ENCODE results near the gene ZNF362. TPM values are rescaled to one million over a fixed set of nuclear protein-coding genes. Genes with fewer than 3 reads are reported as not detected.
A peak's percentile ranks its signal among the peaks of the same experiment; 100 is the strongest.

Gene ZNF362
- total RNA-seq, 1 donor from 2014 or later, result 110 TPM

DNA sequence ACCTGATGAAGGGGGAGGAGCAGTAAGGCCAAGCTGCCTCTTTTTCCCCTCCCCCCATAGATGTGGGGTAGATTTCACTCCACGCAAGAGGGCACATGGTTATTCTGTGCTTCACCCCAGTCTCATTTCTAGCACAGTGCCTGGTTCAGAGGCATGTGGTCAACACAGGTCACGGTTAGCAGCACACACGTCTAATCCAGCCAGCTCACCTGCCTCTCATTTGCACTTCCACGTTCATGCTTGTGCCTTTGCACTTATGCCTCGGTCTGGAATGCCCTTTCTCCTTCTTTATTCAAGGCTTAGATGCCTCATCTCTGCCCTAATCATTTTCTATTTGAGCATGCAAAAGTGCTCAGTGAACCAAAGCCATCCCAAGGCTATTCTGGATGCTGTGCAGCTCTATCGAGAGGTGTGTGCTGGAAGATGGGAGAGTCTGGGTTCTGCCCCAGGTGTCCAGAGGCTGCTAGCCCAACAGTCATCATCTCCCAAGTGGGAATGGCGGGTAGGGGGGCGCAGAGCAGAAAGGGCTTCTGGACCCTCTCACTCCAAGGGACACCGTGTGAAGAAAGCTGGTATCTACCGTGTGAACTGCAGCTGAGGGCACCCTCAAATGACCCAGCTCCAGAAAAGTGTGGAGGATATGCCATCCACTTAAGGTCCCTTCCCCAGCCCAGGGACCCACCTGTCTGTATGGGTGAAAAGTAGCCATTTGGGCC, 66.7 kb downstream of the ZNF362 start:
- TF ChIP-seq, protein P1, sequence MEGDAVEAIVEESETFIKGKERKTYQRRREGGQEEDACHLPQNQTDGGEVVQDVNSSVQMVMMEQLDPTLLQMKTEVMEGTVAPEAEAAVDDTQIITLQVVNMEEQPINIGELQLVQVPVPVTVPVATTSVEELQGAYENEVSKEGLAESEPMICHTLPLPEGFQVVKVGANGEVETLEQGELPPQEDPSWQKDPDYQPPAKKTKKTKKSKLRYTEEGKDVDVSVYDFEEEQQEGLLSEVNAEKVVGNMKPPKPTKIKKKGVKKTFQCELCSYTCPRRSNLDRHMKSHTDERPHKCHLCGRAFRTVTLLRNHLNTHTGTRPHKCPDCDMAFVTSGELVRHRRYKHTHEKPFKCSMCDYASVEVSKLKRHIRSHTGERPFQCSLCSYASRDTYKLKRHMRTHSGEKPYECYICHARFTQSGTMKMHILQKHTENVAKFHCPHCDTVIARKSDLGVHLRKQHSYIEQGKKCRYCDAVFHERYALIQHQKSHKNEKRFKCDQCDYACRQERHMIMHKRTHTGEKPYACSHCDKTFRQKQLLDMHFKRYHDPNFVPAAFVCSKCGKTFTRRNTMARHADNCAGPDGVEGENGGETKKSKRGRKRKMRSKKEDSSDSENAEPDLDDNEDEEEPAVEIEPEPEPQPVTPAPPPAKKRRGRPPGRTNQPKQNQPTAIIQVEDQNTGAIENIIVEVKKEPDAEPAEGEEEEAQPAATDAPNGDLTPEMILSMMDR (IDR thresholded peaks at IDR 0.05), result no peak
- Mint-ChIP-seq H3K4me3 (ENCODE audit: unreplicated experiment) (no peak overlapping the region), H3K27ac (ENCODE audit: unreplicated experiment) (no peak overlapping the region), H3K27me3 (ENCODE audit: unreplicated experiment) (no peaks in the 10 kb centered on the region), H3K36me3 (ENCODE audit: unreplicated experiment) (peaks cover 43% of the 10 kb centered on the region), H3K9me3 (ENCODE audit: unreplicated experiment) (no peaks in the 10 kb centered on the region), H3K4me1 (ENCODE audit: unreplicated experiment) (peaks cover 6% of the 10 kb centered on the region)
- DNase-seq (ENCODE audit: extremely low spot score, unreplicated experiment), result no peak

- H3K4me3 Mint-ChIP-seq (ENCODE audit: unreplicated experiment), result no peak overlapping the region
- H3K27me3 Mint-ChIP-seq (ENCODE audit: unreplicated experiment), result no peaks in the 10 kb centered on the region
- H3K36me3 Mint-ChIP-seq (ENCODE audit: unreplicated experiment), result peaks cover 49% of the 10 kb centered on the region
- no peak overlapping the region for H3K27ac Mint-ChIP-seq (ENCODE audit: unreplicated experiment)
- no peaks in the 10 kb centered on the region for H3K9me3 Mint-ChIP-seq (ENCODE audit: unreplicated experiment)
- H3K4me1 Mint-ChIP-seq (ENCODE audit: unreplicated experiment), result peaks cover 2% of the 10 kb centered on the region
- TF ChIP-seq, protein P1 (IDR thresholded peaks at IDR 0.05), result no peak
- DNase-seq (ENCODE audit: extremely low spot score, unreplicated experiment), result no peak
These were observed 67.6 kb downstream of the ZNF362 start for GRCh38 chr1:33323663-33324477.

DNA sequence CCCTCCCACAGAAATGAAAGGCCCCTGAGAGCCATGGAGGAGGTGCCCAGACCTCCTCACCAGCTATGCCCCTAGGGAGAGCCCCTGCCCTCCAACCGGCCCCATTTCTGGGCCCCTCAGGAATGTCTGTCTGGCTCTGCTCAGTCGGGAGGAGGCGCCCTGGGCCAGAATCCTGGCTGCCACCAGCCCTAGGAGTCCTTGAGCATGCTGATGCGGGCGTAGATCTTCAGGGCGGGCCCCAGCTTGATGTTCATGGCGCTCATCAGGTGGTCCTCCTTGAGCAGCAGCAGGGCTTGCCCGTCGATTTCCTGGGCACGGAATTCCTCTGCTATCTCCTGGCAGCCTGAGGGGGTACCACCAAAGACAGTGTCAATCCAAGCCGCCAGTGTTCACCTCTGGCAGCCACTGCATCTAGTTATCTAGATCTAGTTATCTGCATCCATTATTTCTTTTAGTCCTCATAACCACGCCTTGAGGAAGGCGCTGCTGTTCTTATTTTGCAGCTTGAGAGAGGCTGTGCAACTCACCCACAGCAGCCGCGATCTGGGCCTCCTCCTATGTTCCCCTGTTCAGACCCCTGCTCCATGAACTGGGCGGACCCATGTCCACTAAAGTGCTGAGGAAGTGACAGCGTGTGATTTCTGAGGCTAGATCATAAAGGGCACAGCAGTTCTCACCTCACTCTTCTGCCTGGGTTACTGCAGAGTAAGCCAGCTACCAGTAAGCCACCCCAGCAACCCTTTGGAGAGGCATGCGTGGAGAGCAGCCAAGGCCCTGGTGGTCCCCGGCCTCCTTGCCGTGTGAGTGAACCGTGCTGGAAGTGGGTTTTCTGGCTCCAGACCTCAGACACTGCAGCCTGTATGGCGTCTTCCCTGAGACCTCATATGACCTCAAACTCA, 68.6 kb downstream of the ZNF362 start:
- no peaks in the 10 kb centered on the region for H3K27me3 Mint-ChIP-seq (ENCODE audit: unreplicated experiment)
- TF ChIP-seq, protein P1 (IDR thresholded peaks at IDR 0.05), result no peak
- no peak overlapping the region for H3K27ac Mint-ChIP-seq (ENCODE audit: unreplicated experiment)
- no peaks in the 10 kb centered on the region for H3K9me3 Mint-ChIP-seq (ENCODE audit: unreplicated experiment)
- DNase-seq (ENCODE audit: extremely low spot score, unreplicated experiment), result no peak
- no peak overlapping the region for H3K4me3 Mint-ChIP-seq (ENCODE audit: unreplicated experiment)
- H3K4me1 Mint-ChIP-seq (ENCODE audit: unreplicated experiment), result peaks cover 4% of the 10 kb centered on the region
- peaks cover 58% of the 10 kb centered on the region for H3K36me3 Mint-ChIP-seq (ENCODE audit: unreplicated experiment)

DNA sequence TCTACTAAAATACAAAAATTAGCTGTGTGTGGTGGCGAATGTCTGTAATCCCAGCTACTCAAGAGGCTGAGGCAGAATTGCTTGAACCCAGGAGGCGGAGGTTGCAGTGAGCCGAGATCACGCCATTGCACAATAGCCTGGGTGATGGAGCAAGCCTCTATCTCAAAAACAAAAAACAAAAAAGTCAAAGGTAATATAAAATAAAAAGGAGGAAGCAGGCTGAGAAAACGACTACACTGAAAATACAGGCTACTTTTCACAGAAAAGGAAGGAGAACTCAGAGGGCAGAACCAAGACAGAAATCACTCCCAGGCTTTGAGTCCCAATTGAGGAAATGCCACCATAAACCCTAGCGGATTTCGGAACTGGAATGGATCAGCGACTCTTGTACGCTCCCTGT, 70.5 kb downstream of the ZNF362 start:
- TF ChIP-seq, protein P1 (IDR thresholded peaks at IDR 0.05), result no peak
- H3K9me3 Mint-ChIP-seq (ENCODE audit: unreplicated experiment), result no peaks in the 10 kb centered on the region
- H3K36me3 Mint-ChIP-seq (ENCODE audit: unreplicated experiment), result peaks cover 62% of the 10 kb centered on the region
- no peak for DNase-seq (ENCODE audit: extremely low spot score, unreplicated experiment)
- peak overlapping the region; percentile 40 for H3K27ac Mint-ChIP-seq (ENCODE audit: unreplicated experiment)
- peak overlapping the region; percentile 22 for H3K4me3 Mint-ChIP-seq (ENCODE audit: unreplicated experiment)
- peaks cover 9% of the 10 kb centered on the region for H3K4me1 Mint-ChIP-seq (ENCODE audit: unreplicated experiment)
- no peaks in the 10 kb centered on the region for H3K27me3 Mint-ChIP-seq (ENCODE audit: unreplicated experiment)
